Caco-2 (cell line): ENCODE data around the gene SLC14A1. TPM values are rescaled to one million over a fixed set of nuclear protein-coding genes. Genes with fewer than 3 reads are reported as not detected.

Source experiments
- BruUV-seq: library from RNA; stranded (reverse); fragments of 400-500 nt; replicated peaks from 2 replicates; lab custom pipeline; 2021; lab: Mats Ljungman, UMichigan
- CTCF ChIA-PET: fragments of 300-600 bp; sonication (Branson Sonifier 250); formaldehyde crosslinking; loops from one replicate; lab custom pipeline; 2022; ENCODE audit warnings: antibody characterized with exemption; lab: Charles Lee
- POLR2A ChIA-PET: fragments of 300-600 bp; sonication (Branson Sonifier 250); formaldehyde crosslinking; loops from one replicate; lab custom pipeline; 2022; ENCODE audit warnings: antibody characterized with exemption; lab: Charles Lee
- DNase-seq, 2 experiments: peaks; one replicate each; pipeline versions ENCODE4 v3.0.0 to v3.0.0-alpha.2; 2020 to 2022
- H3K27me3 ChIP-seq: replicated peaks from 2 replicates; pipeline ENCODE4 v1.6.0; 2011; ENCODE audit warnings: low read length; ENCODE audit not compliant: control insufficient read depth, insufficient read depth
- H3K36me3 ChIP-seq: 2 replicates; pipeline ENCODE4 v1.5.1; 2011; ENCODE audit warnings: low read length; ENCODE audit not compliant: control insufficient read depth, insufficient read depth
- H3K4me1 ChIP-seq: fragments of 250-450 bp; sonication (Bioruptor Pico); 2 replicates; pipeline ENCODE4 v1.5.1; 2020; ENCODE audit warnings: mild to moderate bottlenecking
- H3K4me3 ChIP-seq: 2 replicates; pipeline ENCODE4 v1.5.1; 2011; ENCODE audit warnings: low read depth, mild to moderate bottlenecking, control low read depth, low read length
- H3K9me3 ChIP-seq: fragments of 250-450 bp; sonication (Bioruptor Pico); 2 replicates; pipeline ENCODE4 v1.5.1; 2020; ENCODE audit warnings: mild to moderate bottlenecking, moderate library complexity
- H3K27ac Mint-ChIP-seq: one replicate; pipeline ENCODE4 v1.8.0; 2022; ENCODE audit warnings: mixed read lengths; ENCODE audit not compliant: unreplicated experiment
- H3K27me3 Mint-ChIP-seq: one replicate; pipeline ENCODE4 v1.8.0; 2022; ENCODE audit warnings: mixed read lengths; ENCODE audit not compliant: insufficient read depth, unreplicated experiment
- H3K36me3 Mint-ChIP-seq: one replicate; pipeline ENCODE4 v1.8.0; 2022; ENCODE audit warnings: mild to moderate bottlenecking, mixed read lengths; ENCODE audit not compliant: insufficient read depth, unreplicated experiment
- H3K4me1 Mint-ChIP-seq: one replicate; pipeline ENCODE4 v1.8.0; 2022; ENCODE audit warnings: low read depth, mixed read lengths; ENCODE audit not compliant: unreplicated experiment
- H3K4me3 Mint-ChIP-seq: one replicate; pipeline ENCODE4 v1.8.0; 2022; ENCODE audit warnings: mild to moderate bottlenecking, moderate library complexity, mixed read lengths; ENCODE audit not compliant: unreplicated experiment
- H3K9me3 Mint-ChIP-seq: one replicate; pipeline ENCODE4 v1.8.0; 2022; ENCODE audit warnings: mixed read lengths; ENCODE audit not compliant: unreplicated experiment
- CTCF ChIP-seq, 2 experiments: fragments of 200-600 bp in 1 of 2; IDR thresholded peaks; 1 replicate in 1 of 2; 2 replicates in 1 of 2; pipeline versions ENCODE4 v1.5.1 to v1.8.0; 2011 to 2022; ENCODE audit warnings: antibody characterized with exemption in 1 of 2, control low read depth in 1 of 2, inconsistent platforms in 1 of 2, low read depth in 1 of 2, low read length in 1 of 2, mild to moderate bottlenecking in 1 of 2, moderate library complexity in 1 of 2; ENCODE audit not compliant: insufficient read depth in 1 of 2, severe bottlenecking in 1 of 2, unreplicated experiment in 1 of 2
- intact Hi-C: fragments of 100-400 bp; cut with micrococcal nuclease; formaldehyde crosslinking; loops from one replicate; pipeline ENCODE4 v1.10.0; 2022; ENCODE audit not compliant: unreplicated experiment
- total RNA-seq: library from RNA; stranded (reverse); gene quantifications from 2 replicates; pipeline ENCODE4 v1.2.3, GENCODE V29; 2022

The SLC14A1 gene
- total RNA-seq, 1 experiment from 2014 or later, result not detected

GRCh38 chr18:45739848-45740247 is 15.9 kb downstream of the SLC14A1 start:
- Mint-ChIP-seq H3K4me1 (no peaks in the 10 kb centered on the region), H3K27me3 (no peaks in the 10 kb centered on the region), H3K36me3 (no peaks in the 10 kb centered on the region), H3K27ac (no peak overlapping the region), H3K4me3 (no peak overlapping the region), H3K9me3 (no peaks in the 10 kb centered on the region)
- Histone ChIP-seq H3K9me3 (no peaks in the 10 kb centered on the region), H3K4me3 (no peak overlapping the region), H3K36me3 (no peaks in the 10 kb centered on the region), H3K4me1 (no peaks in the 10 kb centered on the region), H3K27me3 (no peaks in the 10 kb centered on the region)
- POLR2A ChIA-PET, result no interaction called here
- BruUV-seq, result no TSS peak
- CTCF ChIA-PET, result no interaction called here
- TF ChIP-seq CTCF (IDR thresholded peaks at IDR 0.05; ENCODE audit: insufficient read depth in 1 of 2, low read depth in 1 of 2, low read length in 1 of 2, severe bottlenecking in 1 of 2, unreplicated experiment in 1 of 2), result no peak
- no peak for DNase-seq
- intact Hi-C loops, result no loop called here

GRCh38 chr18:45741056-45741455 is 17.1 kb downstream of the SLC14A1 start:
- Histone ChIP-seq H3K4me1 (no peaks in the 10 kb centered on the region), H3K36me3 (no peaks in the 10 kb centered on the region), H3K27me3 (no peaks in the 10 kb centered on the region), H3K4me3 (no peak overlapping the region), H3K9me3 (no peaks in the 10 kb centered on the region)
- Mint-ChIP-seq H3K4me1 (no peaks in the 10 kb centered on the region), H3K36me3 (no peaks in the 10 kb centered on the region), H3K4me3 (no peak overlapping the region), H3K27me3 (no peaks in the 10 kb centered on the region), H3K27ac (no peak overlapping the region), H3K9me3 (no peaks in the 10 kb centered on the region)
- DNase-seq, result no peak
- POLR2A ChIA-PET, result no interaction called here
- no TSS peak for BruUV-seq
- CTCF ChIA-PET, result no interaction called here
- intact Hi-C loops, result no loop called here
- TF ChIP-seq CTCF (IDR thresholded peaks at IDR 0.05; ENCODE audit: insufficient read depth in 1 of 2, low read depth in 1 of 2, low read length in 1 of 2, severe bottlenecking in 1 of 2, unreplicated experiment in 1 of 2), result no peak

- Mint-ChIP-seq H3K27ac (no peak overlapping the region), H3K27me3 (no peaks in the 10 kb centered on the region), H3K9me3 (no peaks in the 10 kb centered on the region), H3K4me1 (no peaks in the 10 kb centered on the region), H3K4me3 (no peak overlapping the region), H3K36me3 (no peaks in the 10 kb centered on the region)
- H3K4me3 ChIP-seq, result no peak overlapping the region
- no peaks in the 10 kb centered on the region for H3K9me3 ChIP-seq
- no TSS peak for BruUV-seq
- CTCF ChIA-PET, result no interaction called here
- POLR2A ChIA-PET, result no interaction called here
- intact Hi-C loops, result no loop called here
- no peaks in the 10 kb centered on the region for H3K4me1 ChIP-seq
- DNase-seq, result no peak
- H3K36me3 ChIP-seq, result no peaks in the 10 kb centered on the region
- H3K27me3 ChIP-seq, result no peaks in the 10 kb centered on the region
- no peak for TF ChIP-seq CTCF (IDR thresholded peaks at IDR 0.05; ENCODE audit: insufficient read depth in 1 of 2, low read depth in 1 of 2, low read length in 1 of 2, severe bottlenecking in 1 of 2, unreplicated experiment in 1 of 2)
Observed at GRCh38 chr18:45745817-45746461, 22.0 kb downstream of the SLC14A1 start.
